Measurements from ENCODE around the gene PRSS2.
A peak's percentile ranks its signal among the peaks of the same experiment; 100 is the strongest.

PRSS2 gene

DNA sequence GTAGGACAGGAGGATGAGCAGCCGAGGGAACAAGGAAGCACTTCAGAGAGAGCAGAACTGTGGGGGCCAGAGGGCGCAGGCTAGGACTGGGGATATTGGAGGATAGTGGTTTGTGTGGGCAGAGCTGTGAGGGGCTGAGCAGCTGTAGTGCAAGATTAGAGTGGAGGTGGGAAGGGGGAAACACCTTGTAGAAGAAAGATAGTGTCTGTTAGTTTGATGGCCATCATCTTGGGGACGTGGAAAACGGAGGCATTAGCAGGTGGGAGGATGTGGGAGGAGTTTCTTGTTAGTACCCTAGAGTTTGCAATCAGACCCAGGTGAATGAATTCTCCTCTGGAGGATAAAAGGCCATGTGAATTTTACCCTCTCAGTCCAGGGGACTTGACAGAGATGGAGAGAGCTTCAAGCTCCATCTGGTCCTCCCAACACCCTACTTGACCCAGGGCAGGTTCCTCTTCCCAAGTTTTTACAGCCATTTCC, 34.0 kb downstream of the PRSS2 start:
- no peak for DNase-seq

DNA sequence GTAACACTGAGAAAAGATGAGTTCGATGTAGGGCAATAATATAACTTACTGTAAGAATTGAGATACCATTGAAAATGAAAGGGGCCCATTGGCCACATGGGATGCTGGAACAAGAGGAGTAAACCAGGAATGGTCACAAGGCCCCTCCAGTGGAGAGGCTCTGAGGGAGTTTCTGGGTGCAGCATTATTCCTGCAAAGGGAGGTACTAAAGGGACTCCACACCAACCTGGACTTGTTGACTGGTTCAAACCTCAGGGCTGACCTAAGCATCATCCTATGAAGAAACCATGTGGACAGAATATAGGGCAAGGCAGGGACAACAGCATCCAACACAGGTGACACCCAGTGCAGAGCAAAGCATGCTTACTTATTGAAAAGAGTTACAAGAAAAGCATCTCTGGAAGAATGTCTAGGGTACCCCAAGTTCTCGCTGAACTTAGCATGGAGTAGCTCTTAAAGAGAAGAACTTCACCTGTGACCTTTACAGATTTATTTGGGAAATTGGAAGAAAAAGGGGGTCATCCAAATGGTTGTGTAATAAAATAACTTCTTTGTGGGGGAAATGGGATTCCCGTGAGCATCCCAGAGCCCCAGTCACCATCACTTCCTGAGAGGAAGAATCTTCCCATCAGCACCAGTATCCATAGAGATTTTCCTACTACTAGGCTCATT, 34.7 kb downstream of the PRSS2 start:
- no peak for DNase-seq

GRCh38 chr7:142806022-142806356, 35.2 kb downstream of the PRSS2 start:
- no peak for DNase-seq

DNA sequence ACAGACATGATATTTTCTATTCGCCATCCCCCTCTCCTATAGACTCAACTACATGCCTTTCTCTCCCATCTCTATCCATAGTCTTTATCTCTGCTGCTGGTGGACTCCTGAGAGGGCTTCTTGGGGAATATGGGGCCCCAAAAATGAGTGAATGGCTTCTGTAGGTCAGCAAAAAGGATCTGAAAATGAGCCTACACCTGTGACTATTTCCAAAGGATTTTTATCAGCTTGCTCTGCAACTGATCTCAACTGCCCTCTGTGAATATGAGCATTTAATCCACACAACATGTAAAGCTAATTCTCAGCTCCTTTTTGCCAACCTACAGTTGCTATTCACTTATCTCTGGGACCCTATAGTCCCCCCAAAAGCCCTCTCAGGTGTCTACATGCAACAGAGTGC, 36.2 kb downstream of the PRSS2 start:
- no peak for DNase-seq

GRCh38 chr7:142807855-142808460, 37.2 kb downstream of the PRSS2 start:
- peak; percentile 19 for DNase-seq

- DNase-seq, result peak; percentile 55
Measured at GRCh38 chr7:142808461-142808801, 37.7 kb downstream of the PRSS2 start.

DNA sequence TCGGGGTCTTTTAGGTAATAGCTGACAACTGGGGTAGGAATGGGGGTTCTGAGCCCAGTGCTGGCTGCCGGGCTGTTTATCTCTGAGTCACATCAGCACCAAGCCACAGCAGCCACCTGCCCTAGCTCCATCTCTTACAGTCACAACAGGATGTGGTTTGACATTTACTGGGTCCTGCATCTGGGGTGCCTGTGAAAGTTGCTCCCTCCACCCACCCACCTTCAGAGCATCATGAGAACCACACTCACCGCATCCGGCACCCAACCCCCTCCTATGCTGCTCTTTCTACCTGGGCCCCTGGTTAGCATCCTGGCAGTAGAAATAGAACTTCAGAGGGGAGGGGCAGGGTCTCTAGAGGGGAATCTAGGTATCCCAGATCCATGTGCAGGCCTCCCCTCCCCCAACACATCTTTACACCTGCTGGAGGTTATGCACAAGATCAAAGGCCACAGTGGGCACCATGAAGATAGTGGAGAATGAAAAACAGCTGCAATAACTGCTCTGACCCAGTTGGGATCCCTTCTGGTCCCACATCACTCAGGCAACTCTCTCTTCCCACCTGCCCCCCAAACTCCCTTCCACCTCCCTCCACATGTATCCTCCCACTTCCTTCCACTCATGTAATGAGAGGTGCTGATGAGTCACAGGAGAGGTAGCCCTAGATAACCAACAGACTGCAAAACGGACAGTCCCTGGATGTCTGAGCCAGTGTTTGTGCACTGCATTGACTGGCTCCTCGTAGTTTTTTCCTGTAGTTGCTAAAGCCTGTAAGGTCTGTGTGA, 38.2 kb downstream of the PRSS2 start:
- DNase-seq, result peak; percentile 95

DNA sequence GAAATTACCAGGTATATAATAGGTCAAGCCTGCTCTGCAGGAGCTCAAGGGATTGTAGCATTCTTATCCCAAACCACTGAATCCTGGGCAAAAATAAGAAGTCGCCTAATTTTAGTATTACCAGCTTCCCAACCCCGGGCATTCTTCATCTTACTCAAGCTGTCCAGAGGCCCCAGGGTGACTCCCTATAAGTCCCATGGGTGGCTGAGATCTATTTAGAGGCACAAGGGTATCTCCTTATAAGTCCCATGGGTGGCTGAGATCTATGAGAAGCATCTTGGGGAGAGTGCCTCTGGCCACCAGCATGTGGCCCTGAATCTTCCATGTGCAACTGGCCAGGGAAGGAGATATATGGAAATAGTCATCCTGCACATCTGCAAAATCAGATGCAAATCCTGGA, 38.9 kb downstream of the PRSS2 start:
- no peak for DNase-seq

DNA sequence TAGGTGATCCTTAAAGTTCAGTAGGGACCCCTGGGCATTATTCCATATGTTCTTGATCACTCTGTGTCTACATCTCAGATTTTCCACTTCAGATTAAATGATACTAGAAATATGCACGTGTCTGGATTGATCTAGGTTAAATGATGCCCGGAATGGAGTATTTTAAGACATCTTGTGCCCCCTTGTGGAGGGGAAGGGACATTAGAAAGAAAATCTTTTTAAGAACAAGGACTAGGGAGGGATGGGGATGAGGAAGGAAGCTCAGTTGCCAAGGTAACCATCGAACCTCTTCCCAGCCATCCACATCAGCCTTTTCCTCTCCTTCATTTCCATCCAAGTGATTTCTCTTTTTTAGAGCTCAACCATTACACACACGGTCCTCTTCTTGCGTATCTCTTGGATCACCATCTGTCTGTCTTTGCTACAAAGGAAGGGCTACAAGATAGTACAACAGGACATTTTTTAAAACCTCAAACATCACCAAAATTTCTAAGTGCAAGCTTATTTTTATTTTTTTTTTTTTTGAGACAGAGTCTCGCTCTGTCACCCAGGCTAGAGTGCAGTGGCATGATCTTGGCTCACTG, 40.5 kb downstream of the PRSS2 start:
- DNase-seq, result peak; percentile 76

GRCh38 chr7:142812437-142813215, 41.9 kb downstream of the PRSS2 start:
- DNase-seq, result no peak

- no peak for DNase-seq
Measured at GRCh38 chr7:142813226-142813625, 42.5 kb downstream of the PRSS2 start.

DNA sequence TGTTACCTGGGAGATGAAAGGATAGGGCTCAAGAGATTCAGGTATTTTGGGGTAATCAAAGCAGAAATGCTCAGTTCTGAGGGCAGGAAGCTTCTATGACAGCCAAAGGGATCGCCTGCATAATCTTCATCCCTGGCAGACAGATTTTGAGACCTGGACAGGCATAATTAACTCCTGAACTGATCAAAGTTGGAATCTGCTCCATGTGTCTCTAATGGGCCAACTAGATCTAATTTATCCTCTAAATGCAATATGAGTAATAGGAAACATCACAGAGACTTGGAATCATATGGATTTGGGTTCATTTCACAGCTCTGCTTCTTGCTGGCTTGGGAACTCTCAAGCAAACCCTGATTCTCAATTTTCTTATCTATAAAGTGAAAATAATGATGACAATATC, 42.9 kb downstream of the PRSS2 start:
- DNase-seq, result no peak

DNA sequence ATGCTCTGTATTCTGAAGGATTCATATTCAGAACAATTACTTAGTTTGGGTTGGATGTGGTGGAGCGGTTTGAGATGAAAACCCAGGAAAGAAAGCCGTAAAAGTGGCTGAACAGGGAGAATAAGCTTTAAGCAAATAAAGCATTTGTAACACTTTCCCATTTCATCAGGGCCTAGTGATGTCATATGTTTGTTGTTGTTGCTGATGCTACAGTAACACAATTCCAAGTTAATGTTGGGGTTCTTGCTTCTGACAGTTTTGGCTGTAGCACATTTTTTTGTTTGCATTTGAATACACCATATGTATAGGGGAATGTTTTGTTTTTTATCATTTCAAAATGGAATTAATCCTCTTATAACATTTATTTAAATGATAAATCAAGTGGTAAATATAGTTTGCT, 43.7 kb downstream of the PRSS2 start:
- DNase-seq, result no peak

GRCh38 chr7:142815134-142815533, 44.4 kb downstream of the PRSS2 start:
- DNase-seq, result no peak

GRCh38 chr7:142817506-142817905, 46.7 kb downstream of the PRSS2 start:
- no peak for DNase-seq

DNA sequence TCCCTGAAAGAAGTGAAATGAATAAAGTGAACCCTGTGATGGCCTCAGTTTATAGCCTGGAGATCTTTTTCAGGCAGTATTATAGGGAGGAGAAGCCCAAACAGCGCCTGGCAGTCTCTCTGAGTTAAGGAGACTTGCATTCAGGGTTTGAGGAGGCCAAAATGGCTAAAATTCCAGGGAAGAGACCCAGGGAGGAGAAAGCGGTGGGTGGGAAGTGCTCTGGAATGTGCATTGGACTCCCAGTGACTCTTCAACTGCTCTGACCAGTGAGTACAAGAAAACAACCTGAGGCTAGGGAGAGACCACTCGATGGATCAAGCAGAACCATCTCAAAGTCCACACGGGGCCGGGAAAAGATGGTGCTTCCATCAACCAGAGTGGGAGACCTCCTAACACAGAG, 48.8 kb downstream of the PRSS2 start:
- no peak for DNase-seq

DNA sequence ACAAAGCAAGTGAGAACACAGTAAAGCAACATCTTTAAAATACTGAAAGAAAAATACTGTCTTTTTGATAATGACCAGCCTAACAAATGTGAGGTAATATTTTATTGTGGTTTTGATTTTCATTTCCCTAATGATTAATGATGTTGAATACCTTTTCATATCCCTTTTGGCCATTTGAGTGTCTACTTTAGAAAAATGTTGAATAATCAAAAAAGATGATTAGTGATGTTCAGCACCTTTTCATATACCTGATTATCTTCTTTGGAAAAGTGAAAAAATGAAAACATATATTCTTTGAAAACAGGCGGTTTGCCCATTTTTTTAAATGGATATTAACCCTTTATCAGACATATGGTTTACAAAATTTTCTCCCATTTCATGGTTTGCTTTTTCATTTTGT, 51.9 kb downstream of the PRSS2 start:
- no peak for DNase-seq
